ENCODE data around the gene PTCRA. TPM values are rescaled to one million over a fixed set of nuclear protein-coding genes. Genes with fewer than 3 reads are reported as not detected.
"Not testable (repeated sequence)": the region's sequence is repeated elsewhere in the genome, so short reads cannot be mapped to it uniquely, and the experiment has no call there.

The PTCRA gene
- total and polyA plus RNA-seq, 8 donors = not detected

GRCh38 chr6:42896178-42896719 is 19.6 kb upstream of the PTCRA start:
- H3K27ac ChIP-seq = no peak overlapping the region

GRCh38 chr6:42898891-42899361 is 16.9 kb upstream of the PTCRA start:
- H3K27me3 ChIP-seq = no peaks in the 10 kb centered on the region
- H3K27ac ChIP-seq = no peak overlapping the region
- no peaks in the 10 kb centered on the region for H3K36me3 ChIP-seq
- DNase-seq = peak; percentile 76 to 86
- intact Hi-C loops (cut with DNase I; ENCODE audit: low total_unique reads) = no loop called here
- H3K9me3 ChIP-seq = no peaks in the 10 kb centered on the region
- no peak for TF ChIP-seq POLR2A (IDR thresholded peaks at IDR 0.05)
- TF ChIP-seq EP300 (IDR thresholded peaks at IDR 0.05) = no peak
- TF ChIP-seq CTCF (IDR thresholded peaks at IDR 0.05) = peak in 5 of 7 experiments; percentile 40 to 89 (median 79)
- TF ChIP-seq POLR2AphosphoS5 (IDR thresholded peaks at IDR 0.05) = peak in 1 of 3 donors; percentile 42
- WGBS, 5 donors = 9 to 10% (median 10%) methylated on average over 10 of the region's 10 CpGs
- no peak overlapping the region for H3K4me3 ChIP-seq
- peaks cover 0 to 36% (median 23%) of the 10 kb centered on the region in 4 donors for H3K4me1 ChIP-seq

More at GRCh38 chr6:42896178-42896719, 19.6 kb upstream of the PTCRA start:
- Histone ChIP-seq H3K4me3 (no peak overlapping the region), H3K27me3 (no peaks in the 10 kb centered on the region), H3K4me1 (peaks cover 0 to 29% (median 16%) of the 10 kb centered on the region in 4 donors), H3K9me3 (no peaks in the 10 kb centered on the region), H3K36me3 (no peaks in the 10 kb centered on the region)
- DNase-seq = no peak
- no peak for TF ChIP-seq EP300 (IDR thresholded peaks at IDR 0.05)
- no peak for TF ChIP-seq POLR2AphosphoS5 (IDR thresholded peaks at IDR 0.05)
- TF ChIP-seq POLR2A (IDR thresholded peaks at IDR 0.05) = no peak
- TF ChIP-seq CTCF (IDR thresholded peaks at IDR 0.05) = no peak
- intact Hi-C loops (cut with DNase I; ENCODE audit: low total_unique reads) = no loop called here
- WGBS, 5 donors = 77 to 80% (median 78%) methylated on average over 10 of the region's 10 CpGs

- no peak overlapping the region for H3K4me3 ChIP-seq
- H3K27ac ChIP-seq = no peak overlapping the region
- 58 to 66% (median 63%) methylated on average over 8 of the region's 8 CpGs for WGBS, 5 donors
- no peak for DNase-seq
- H3K4me1 ChIP-seq = peaks cover 0 to 35% (median 21%) of the 10 kb centered on the region in 4 donors
- TF ChIP-seq EP300 (IDR thresholded peaks at IDR 0.05) = no peak
- TF ChIP-seq POLR2AphosphoS5 (IDR thresholded peaks at IDR 0.05) = no peak
- TF ChIP-seq POLR2A (IDR thresholded peaks at IDR 0.05) = no peak
- intact Hi-C loops (cut with DNase I; ENCODE audit: low total_unique reads) = loop anchor here (5.0 kb wide), 1 partner anchor 242 kb away; no protein-coding TSS in a partner anchor
- H3K9me3 ChIP-seq = no peaks in the 10 kb centered on the region
- H3K27me3 ChIP-seq = no peaks in the 10 kb centered on the region
- H3K36me3 ChIP-seq = no peaks in the 10 kb centered on the region
These were observed 16.0 kb upstream of the PTCRA start for GRCh38 chr6:42899871-42900270.

- Histone ChIP-seq H3K27ac (peak overlapping the region in 1 of 5 donors; percentile 8), H3K4me1 (peaks cover 0 to 35% (median 21%) of the 10 kb centered on the region in 4 donors), H3K4me3 (peak overlapping the region in 1 of 4 donors; percentile 39), H3K36me3 (no peaks in the 10 kb centered on the region), H3K27me3 (no peaks in the 10 kb centered on the region), H3K9me3 (no peaks in the 10 kb centered on the region)
- DNase-seq = peak; percentile 88 to 94
- TF ChIP-seq CTCF (IDR thresholded peaks at IDR 0.05) (peak in 6 of 7 experiments; percentile 50 to 97 (median 92)), POLR2AphosphoS5 (IDR thresholded peaks at IDR 0.05) (peak in 2 of 3 donors; percentile 51 to 89), EP300 (IDR thresholded peaks at IDR 0.05) (no peak), POLR2A (IDR thresholded peaks at IDR 0.05) (no peak)
- intact Hi-C loops (cut with DNase I; ENCODE audit: low total_unique reads) = loop anchor here (5.0 kb wide), 1 partner anchor 241 kb away; no protein-coding TSS in a partner anchor
- WGBS, 5 donors = 3 to 4% (median 4%) methylated on average over 11 of the region's 11 CpGs
These were observed 14.3 kb upstream of the PTCRA start for GRCh38 chr6:42901538-42901957.

GRCh38 chr6:42902429-42903263 is 13.2 kb upstream of the PTCRA start:
- H3K27me3 ChIP-seq, H3K36me3 ChIP-seq, DNase-seq, H3K9me3 ChIP-seq: not testable (repeated sequence)
- intact Hi-C loops (cut with DNase I; ENCODE audit: low total_unique reads) = loop anchor here (5.0 kb wide), 1 partner anchor 240 kb away; no protein-coding TSS in a partner anchor
- whole genome bisulfite sequencing, 5 donors = 28 to 57% (median 39%) methylated on average over 22 of the region's 22 CpGs
- Histone ChIP-seq H3K27ac (peak overlapping the region; percentile 9 to 60 (median 43)), H3K4me3 (peak overlapping the region in 2 of 4 donors; percentile 3 to 39), H3K4me1 (peaks cover 0 to 33% (median 21%) of the 10 kb centered on the region in 4 donors)

All from stomach (tissue), 9 donors.